A549 (cell line): ENCODE measurements around the gene PKLR. TPM values are rescaled to one million over a fixed set of nuclear protein-coding genes. Genes with fewer than 3 reads are reported as not detected.

Experiments used
- ATAC-seq, 2 experiments: fragments of 200-7000 bp in 1 of 2; fragments of >200 bp in 1 of 2; cut with Nextera tagmentation in 1 of 2; cut with Tn5 transposase in 1 of 2; 3 replicates each; pipeline versions ENCODE4 v1.8.0 to v1.9.1; 2018 to 2020; ENCODE audit warnings: mild to moderate bottlenecking in 1 of 2, moderate library complexity in 1 of 2
- CTCF ChIA-PET: fragments of 300-600 bp; sonication (Branson Sonifier 250); formaldehyde crosslinking; extraction: SDS; loops from one replicate; lab custom pipeline; 2021; ENCODE audit warnings: antibody characterized with exemption, inconsistent platforms; lab: Yijun Ruan, JAX
- POLR2A ChIA-PET: fragments of 350-600 bp; formaldehyde crosslinking; extraction: SDS; loops from one replicate; lab custom pipeline; 2021; ENCODE audit warnings: antibody characterized with exemption, inconsistent platforms; lab: Yijun Ruan, JAX
- DNase-seq, 2 experiments: peaks; one replicate each; pipeline versions ENCODE4 v3.0.0 to v3.0.0-alpha.2; 2011 to 2016; ENCODE audit warnings: low read depth in 1 of 2, low spot score in 1 of 2
- FAIRE-seq: peaks from 2 replicates; lab custom pipeline; 2011; peaks lifted over from hg19 to GRCh38; lab: Jason Lieb, UNC
- H3K27ac ChIP-seq, 2 experiments: fragments of >200 bp; sonication (Bioruptor Twin); formaldehyde crosslinking; 3 replicates each; pipeline ENCODE4 v1.5.1; 2016 to 2017
- H3K4me1 ChIP-seq: fragments of >200 bp; sonication (Bioruptor Twin); formaldehyde crosslinking; 3 replicates; pipeline ENCODE4 v1.6.1; 2016
- H3K4me2 ChIP-seq: fragments of >200 bp; sonication (Bioruptor Twin); formaldehyde crosslinking; 3 replicates; pipeline ENCODE4 v1.6.1; 2016
- H3K4me3 ChIP-seq: fragments of >200 bp; sonication (Bioruptor Twin); formaldehyde crosslinking; 3 replicates; pipeline ENCODE4 v1.5.1; 2016
- H3K9me3 ChIP-seq: fragments of >200 bp; sonication (Bioruptor Twin); formaldehyde crosslinking; 3 replicates; pipeline ENCODE4 v1.6.1; 2016
- CHD4 ChIP-seq: fragments of 200-600 bp; sonication (generic); IDR thresholded peaks from 2 replicates; pipeline ENCODE4 v1.6.1; 2016; ENCODE audit warnings: antibody characterized with exemption, mild to moderate bottlenecking, borderline replicate concordance
- EP300 ChIP-seq, 2 experiments: fragments of >200 bp; sonication (Bioruptor Twin); formaldehyde crosslinking; IDR thresholded peaks; 2 replicates in 1 of 2; 3 replicates in 1 of 2; pipeline ENCODE4 v1.6.1; 2016 to 2017
- FOSL2 ChIP-seq, 2 experiments: fragments of 450-650 bp in 1 of 2; fragments of >200 bp in 1 of 2; sonication (Bioruptor Twin) in 1 of 2; formaldehyde crosslinking; IDR thresholded peaks; 2 replicates each; pipeline versions ENCODE4 v1.5.0 to v1.6.1; 2016 to 2020; ENCODE audit warnings: mild to moderate bottlenecking in 1 of 2, moderate library complexity in 1 of 2
- FOXS1 ChIP-seq: fragments of 250-450 bp; sonication (Bioruptor Pico); IDR thresholded peaks from 2 replicates; pipeline ENCODE4 v1.5.0; 2020; ENCODE audit warnings: mild to moderate bottlenecking, moderate library complexity
- GATA3 ChIP-seq: IDR thresholded peaks from 2 replicates; pipeline ENCODE4 v1.6.1; 2012; ENCODE audit warnings: borderline replicate concordance
- HEYL ChIP-seq: fragments of 250-450 bp; sonication (Bioruptor Pico); IDR thresholded peaks from 2 replicates; pipeline ENCODE4 v1.8.0; 2021; ENCODE audit warnings: mild to moderate bottlenecking, moderate library complexity
- HOXB5 ChIP-seq: fragments of 250-450 bp; sonication (Bioruptor Pico); IDR thresholded peaks from 2 replicates; pipeline ENCODE4 v1.5.0; 2020; ENCODE audit warnings: mild to moderate bottlenecking, moderate library complexity
- JUNB ChIP-seq: fragments of >200 bp; sonication (Bioruptor Twin); formaldehyde crosslinking; IDR thresholded peaks from 2 replicates; pipeline ENCODE4 v1.6.1; 2016
- MAZ ChIP-seq: fragments of 150-350 bp; IDR thresholded peaks from 2 replicates; pipeline ENCODE4 v1.6.1; 2014; ENCODE audit warnings: antibody characterized with exemption, low read depth, low read length, borderline replicate concordance
- NFE2L2 ChIP-seq: fragments of 150-350 bp; conservative IDR thresholded peaks from 2 replicates; pipeline ENCODE4 v1.6.1; 2014; ENCODE audit warnings: low read length
- RNF2 ChIP-seq: fragments of 200-600 bp; sonication (generic); IDR thresholded peaks from 2 replicates; pipeline ENCODE4 v1.6.1; 2016; ENCODE audit warnings: low read depth, mild to moderate bottlenecking, antibody characterized with exemption, moderate library complexity, borderline replicate concordance
- TFCP2L1 ChIP-seq: fragments of 250-450 bp; sonication (Bioruptor Pico); IDR thresholded peaks from 2 replicates; pipeline ENCODE4 v1.5.0; 2021; ENCODE audit warnings: mild to moderate bottlenecking
- ZC3H11A ChIP-seq: fragments of 450-650 bp; IDR thresholded peaks from 2 replicates; pipeline ENCODE4 v1.6.1; 2014; ENCODE audit warnings: antibody characterized with exemption, mild to moderate bottlenecking
- WGBS: methylation state at CpG from one replicate; pipeline ENCODE4 v1.1.6; 2017; ENCODE audit errors: missing lambda C conversion rate; 5-methylcytosine and 5-hydroxymethylcytosine counted together
- polyA minus RNA-seq: library from RNA; depleted of rRNA, polyadenylated mRNA; stranded (reverse); fragments of >200 nt; gene quantifications from 2 replicates; pipeline ENCODE4 v1.2.3, GENCODE V29; 2011; rRNA and poly(A)+ RNA removed
- polyA plus RNA-seq, 4 experiments: library from polyadenylated mRNA; depleted of rRNA in 3 of 4; stranded (reverse); fragments of >200 nt; fragmentation: RNase III in 1 of 4; extraction: RNeasy Plus Mini Kit Qiagen cat#74134 plus additional on column Dnase treatment in 1 of 4; gene quantifications; 2 replicates in 3 of 4; 3 replicates in 1 of 4; pipeline ENCODE4 v1.2.3, GENCODE V29; 2011 to 2017
- TF ChIP-seq, protein P1 (sequence below): fragments of 250-450 bp; sonication (Bioruptor Pico); IDR thresholded peaks from 2 replicates; pipeline ENCODE4 v1.5.0; 2021; ENCODE audit warnings: mild to moderate bottlenecking, moderate library complexity, borderline replicate concordance
- TF ChIP-seq, protein P2 (sequence below): IDR thresholded peaks from 2 replicates; pipeline ENCODE4 v1.6.1; 2012
- TF ChIP-seq, protein P3 (sequence below): fragments of 200-600 bp; sonication (generic); IDR thresholded peaks from 2 replicates; pipeline ENCODE4 v1.6.1; 2016; ENCODE audit warnings: antibody characterized with exemption, mild to moderate bottlenecking, moderate library complexity

The PKLR gene
- polyA plus RNA-seq (2011; rRNA removed), result 0.03 TPM in 1 of 2 replicates, not detected in the other
- polyA plus RNA-seq (2012; cell fraction: cytosol; rRNA removed), result 0.03 TPM in 1 of 2 replicates, not detected in the other
- polyA plus RNA-seq (2012; cell fraction: nucleus; rRNA removed), result 0.04 and 0.05 TPM in 2 replicates
- polyA plus RNA-seq (2017; fragmentation: RNase III; extraction: RNeasy Plus Mini Kit Qiagen cat#74134 plus additional on column Dnase treatment), result 0.03 TPM in 1 of 3 replicates, not detected in the others
- not detected in 2 replicates for polyA minus RNA-seq

DNA sequence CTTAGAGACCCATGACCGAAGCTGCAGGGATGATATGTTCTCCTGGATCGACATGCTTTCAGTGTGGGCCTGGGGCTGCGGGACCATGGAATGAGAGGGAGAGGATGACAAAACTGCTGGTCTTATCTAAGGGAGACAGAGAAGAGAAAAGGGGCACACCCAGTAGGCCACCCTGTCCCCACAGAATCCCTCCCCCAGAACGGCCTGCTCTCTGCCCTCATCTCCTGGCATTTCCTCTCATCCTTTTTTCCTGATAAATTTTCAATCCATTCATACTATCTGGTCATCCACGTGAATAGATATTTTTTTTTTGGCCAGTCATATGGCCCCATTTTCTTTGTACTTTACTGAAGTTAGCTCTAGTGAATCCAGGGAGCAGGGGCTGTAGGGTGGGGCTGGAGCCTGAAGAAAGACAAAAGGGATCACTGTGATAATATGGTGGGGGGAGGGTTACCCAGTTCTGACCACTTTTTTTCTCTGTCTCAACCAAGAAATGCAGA is at the start of gene PKLR:
Gene PKLR, minus strand, starts transcription at position 97 of the 500 bp plus-strand sequence. Its CDS starts 43 bp downstream, at position 54.
- DNase-seq, result no peak
- Histone ChIP-seq H3K9me3 (no peaks in the 10 kb centered on the region), H3K27ac (no peak within 1 kb of the TSS), H3K4me2 (no peak within 1 kb of the TSS), H3K4me1 (peaks cover 15% of the 10 kb centered on the region; the same call in 2 of the 3 replicates), H3K4me3 (no peak within 1 kb of the TSS)
- no peak for FAIRE-seq
- no peak for TF ChIP-seq TFCP2L1 (CRISPR knock-in tag)
- TF ChIP-seq, protein P1, sequence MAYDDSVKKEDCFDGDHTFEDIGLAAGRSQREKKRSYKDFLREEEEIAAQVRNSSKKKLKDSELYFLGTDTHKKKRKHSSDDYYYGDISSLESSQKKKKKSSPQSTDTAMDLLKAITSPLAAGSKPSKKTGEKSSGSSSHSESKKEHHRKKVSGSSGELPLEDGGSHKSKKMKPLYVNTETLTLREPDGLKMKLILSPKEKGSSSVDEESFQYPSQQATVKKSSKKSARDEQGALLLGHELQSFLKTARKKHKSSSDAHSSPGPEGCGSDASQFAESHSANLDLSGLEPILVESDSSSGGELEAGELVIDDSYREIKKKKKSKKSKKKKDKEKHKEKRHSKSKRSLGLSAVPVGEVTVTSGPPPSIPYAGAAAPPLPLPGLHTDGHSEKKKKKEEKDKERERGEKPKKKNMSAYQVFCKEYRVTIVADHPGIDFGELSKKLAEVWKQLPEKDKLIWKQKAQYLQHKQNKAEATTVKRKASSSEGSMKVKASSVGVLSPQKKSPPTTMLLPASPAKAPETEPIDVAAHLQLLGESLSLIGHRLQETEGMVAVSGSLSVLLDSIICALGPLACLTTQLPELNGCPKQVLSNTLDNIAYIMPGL (CRISPR knock-in tag), result no peak
- no peak for TF ChIP-seq EP300 (IDR thresholded peaks at IDR 0.05)
- ChIA-PET POLR2A (no interaction called here), CTCF (interaction anchor here (1.3 to 3.5 kb wide), 4 partner anchors 12 to 51 kb away, joined by 3 to 12 read pairs (median 8); no protein-coding TSS in a partner anchor)
- 79% methylated on average over 5 of the region's 5 CpGs for WGBS
- ATAC-seq, result no peak

DNA sequence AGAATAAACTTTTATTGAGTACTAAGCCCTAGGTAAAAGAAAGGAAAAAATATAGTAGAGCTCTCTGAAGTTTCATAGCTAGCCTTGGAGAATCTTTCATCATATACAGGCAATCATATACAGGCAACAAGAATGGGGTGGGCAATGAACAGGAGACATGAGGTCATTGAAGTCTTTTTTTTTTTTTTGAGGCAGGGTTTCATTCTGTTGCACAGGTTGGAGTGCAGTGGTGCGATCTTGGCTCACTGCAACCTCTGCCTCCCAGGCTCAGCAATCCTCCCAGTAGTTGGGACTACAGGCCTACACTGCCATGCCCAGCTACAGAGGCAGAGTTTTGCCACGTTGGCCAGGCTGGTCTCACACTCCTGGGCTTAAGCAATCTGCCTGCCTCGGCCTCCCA is 41.6 kb upstream of the PKLR start:
- POLR2A ChIA-PET, result interaction anchor here (1.2 kb wide), 1 partner anchor 19 kb away, joined by 3 read pairs; no protein-coding TSS in a partner anchor
- 73% methylated on average over 3 of the region's 3 CpGs for WGBS
- no peaks in the 10 kb centered on the region for H3K4me1 ChIP-seq
- no peak overlapping the region for H3K27ac ChIP-seq
- TF ChIP-seq MAZ (no peak), GATA3 (no peak), ZC3H11A (no peak), HEYL (no peak), NFE2L2 (no peak), JUNB (no peak), FOSL2 (IDR thresholded peaks at IDR 0.05) (no peak), FOSL2 (CRISPR knock-in tag; IDR thresholded peaks at IDR 0.05) (no peak), HOXB5 (CRISPR knock-in tag) (no peak), RNF2 (no peak), CHD4 (no peak), FOXS1 (CRISPR knock-in tag) (no peak)
- TF ChIP-seq, protein P2, sequence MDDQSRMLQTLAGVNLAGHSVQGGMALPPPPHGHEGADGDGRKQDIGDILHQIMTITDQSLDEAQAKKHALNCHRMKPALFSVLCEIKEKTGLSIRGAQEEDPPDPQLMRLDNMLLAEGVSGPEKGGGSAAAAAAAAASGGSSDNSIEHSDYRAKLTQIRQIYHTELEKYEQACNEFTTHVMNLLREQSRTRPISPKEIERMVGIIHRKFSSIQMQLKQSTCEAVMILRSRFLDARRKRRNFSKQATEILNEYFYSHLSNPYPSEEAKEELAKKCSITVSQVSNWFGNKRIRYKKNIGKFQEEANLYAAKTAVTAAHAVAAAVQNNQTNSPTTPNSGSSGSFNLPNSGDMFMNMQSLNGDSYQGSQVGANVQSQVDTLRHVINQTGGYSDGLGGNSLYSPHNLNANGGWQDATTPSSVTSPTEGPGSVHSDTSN, result no peak
- TF ChIP-seq, protein P3, sequence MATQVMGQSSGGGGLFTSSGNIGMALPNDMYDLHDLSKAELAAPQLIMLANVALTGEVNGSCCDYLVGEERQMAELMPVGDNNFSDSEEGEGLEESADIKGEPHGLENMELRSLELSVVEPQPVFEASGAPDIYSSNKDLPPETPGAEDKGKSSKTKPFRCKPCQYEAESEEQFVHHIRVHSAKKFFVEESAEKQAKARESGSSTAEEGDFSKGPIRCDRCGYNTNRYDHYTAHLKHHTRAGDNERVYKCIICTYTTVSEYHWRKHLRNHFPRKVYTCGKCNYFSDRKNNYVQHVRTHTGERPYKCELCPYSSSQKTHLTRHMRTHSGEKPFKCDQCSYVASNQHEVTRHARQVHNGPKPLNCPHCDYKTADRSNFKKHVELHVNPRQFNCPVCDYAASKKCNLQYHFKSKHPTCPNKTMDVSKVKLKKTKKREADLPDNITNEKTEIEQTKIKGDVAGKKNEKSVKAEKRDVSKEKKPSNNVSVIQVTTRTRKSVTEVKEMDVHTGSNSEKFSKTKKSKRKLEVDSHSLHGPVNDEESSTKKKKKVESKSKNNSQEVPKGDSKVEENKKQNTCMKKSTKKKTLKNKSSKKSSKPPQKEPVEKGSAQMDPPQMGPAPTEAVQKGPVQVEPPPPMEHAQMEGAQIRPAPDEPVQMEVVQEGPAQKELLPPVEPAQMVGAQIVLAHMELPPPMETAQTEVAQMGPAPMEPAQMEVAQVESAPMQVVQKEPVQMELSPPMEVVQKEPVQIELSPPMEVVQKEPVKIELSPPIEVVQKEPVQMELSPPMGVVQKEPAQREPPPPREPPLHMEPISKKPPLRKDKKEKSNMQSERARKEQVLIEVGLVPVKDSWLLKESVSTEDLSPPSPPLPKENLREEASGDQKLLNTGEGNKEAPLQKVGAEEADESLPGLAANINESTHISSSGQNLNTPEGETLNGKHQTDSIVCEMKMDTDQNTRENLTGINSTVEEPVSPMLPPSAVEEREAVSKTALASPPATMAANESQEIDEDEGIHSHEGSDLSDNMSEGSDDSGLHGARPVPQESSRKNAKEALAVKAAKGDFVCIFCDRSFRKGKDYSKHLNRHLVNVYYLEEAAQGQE, result no peak
- ATAC-seq (no peak), FAIRE-seq (no peak), DNase-seq (no peak)
- no peak overlapping the region for H3K4me2 ChIP-seq
- no peak overlapping the region for H3K4me3 ChIP-seq
- no peaks in the 10 kb centered on the region for H3K9me3 ChIP-seq
- CTCF ChIA-PET, result interaction anchor here (0.9 to 6.1 kb wide), 3 partner anchors 18 to 92 kb away, joined by 3 to 43 read pairs (median 11); no protein-coding TSS in a partner anchor
